GM18505 (cell line): ENCODE results near the gene CNTN4.

Source experiments
- ATAC-seq: cut with Tn5 transposase; IDR thresholded peaks from one replicate; pipeline ENCODE4 v1.9.1; 2021; ENCODE audit not compliant: unreplicated experiment
- POLR2A ChIP-seq: IDR thresholded peaks from 4 replicates; pipeline ENCODE4 v1.6.1; 2011; ENCODE audit warnings: borderline replicate concordance; ENCODE audit not compliant: insufficient read depth, insufficient read length; ENCODE audit errors: extremely low read depth

Gene CNTN4

DNA sequence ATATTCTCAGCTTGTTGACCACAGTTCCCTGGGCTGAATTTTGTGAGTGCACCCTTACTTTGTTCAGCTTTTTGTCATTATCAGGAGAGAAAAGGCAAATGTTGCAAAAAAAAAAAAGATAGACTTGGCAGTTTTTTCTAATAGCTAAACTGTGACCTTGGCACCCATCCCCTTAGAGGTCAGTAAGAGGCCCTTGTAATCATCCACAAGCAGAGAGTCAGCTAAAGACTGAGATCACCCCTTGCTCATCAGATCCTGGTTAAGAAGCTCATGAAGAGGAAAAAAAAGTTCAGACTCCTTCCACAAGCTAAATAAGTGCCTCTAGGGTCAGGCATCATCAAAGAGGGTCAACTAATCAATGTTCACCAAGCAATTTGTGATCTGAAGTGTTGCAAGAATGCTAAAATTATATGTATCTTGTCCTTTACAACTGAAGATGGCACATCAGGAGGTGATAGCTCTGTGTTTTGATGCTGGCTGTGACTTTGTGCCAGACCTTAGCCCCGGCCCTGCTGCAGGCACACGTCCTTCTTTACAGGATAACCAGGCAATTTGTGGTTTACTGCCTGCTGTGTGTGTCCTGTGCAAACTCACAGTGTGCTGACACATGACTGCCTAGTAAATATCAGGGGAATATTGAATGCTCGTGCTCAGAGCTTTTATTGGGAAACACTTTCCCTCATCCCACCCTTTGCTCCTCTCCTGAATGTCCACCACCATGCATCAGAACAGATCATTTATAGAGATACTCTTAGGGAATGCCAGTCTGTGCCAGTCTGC lies 748.6 kb downstream of the CNTN4 start:
- no peak for ATAC-seq
- TF ChIP-seq POLR2A, result no peak

DNA sequence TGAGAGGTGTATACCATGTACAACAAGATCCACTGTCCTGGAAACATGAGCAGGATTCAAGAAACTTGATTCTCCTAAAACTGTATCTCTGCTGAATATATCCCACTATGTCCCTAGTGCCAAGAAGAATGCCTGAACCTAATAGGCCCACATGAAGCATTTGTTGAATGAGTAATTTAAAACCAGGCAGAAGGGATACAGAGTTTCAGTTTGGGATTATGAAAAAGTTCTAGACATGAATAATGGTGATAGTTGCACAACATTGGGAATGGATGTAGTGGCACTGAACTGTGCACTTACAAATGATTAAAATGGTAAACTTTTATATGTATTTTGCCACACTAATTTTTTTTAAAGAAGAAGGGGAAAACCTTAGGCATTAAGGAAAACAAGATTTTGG lies 750.4 kb downstream of the CNTN4 start:
- ATAC-seq, result no peak
- no peak for TF ChIP-seq POLR2A

DNA sequence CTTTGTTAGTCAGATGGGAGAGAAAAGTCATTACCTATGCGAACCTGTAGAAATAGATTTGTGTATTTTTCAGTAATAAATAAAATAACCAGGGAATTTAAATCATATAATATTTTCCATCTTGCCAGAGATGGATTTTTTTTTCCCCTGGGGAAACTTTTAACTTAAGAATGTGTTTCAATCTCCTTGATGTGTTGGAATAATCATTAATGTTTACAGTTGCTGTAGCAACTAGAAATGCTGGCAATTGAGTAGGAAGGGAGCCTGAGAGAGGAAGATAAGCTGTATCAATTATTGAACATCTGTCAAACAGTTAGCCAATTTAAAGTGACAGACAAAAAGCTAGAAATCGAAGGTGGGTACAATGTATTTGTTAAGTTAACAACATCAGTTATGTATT lies 752.0 kb downstream of the CNTN4 start:
- ATAC-seq, result no peak

DNA sequence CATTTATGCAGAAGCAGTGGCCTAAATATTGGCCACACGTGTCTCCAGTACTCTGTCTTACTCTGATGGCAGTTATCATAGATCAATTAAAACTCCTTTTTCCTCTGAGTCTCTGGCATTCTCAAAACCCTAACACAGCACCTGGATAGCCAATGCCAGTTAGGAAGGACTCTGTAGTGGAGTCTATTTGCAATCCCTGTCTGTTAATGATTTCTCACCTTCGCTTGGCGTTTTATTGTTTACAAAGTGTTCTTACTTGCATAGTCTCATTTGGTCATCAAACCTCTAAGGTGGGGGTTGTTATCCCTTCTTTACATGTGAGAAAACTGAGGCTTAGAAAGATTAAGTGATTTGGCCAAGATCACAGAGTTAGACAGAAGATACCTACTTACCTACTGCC lies 752.7 kb downstream of the CNTN4 start:
- ATAC-seq, result no peak
- no peak for TF ChIP-seq POLR2A

More for the DNA sequence above, 752.0 kb downstream of the CNTN4 start:
- no peak for TF ChIP-seq POLR2A

DNA sequence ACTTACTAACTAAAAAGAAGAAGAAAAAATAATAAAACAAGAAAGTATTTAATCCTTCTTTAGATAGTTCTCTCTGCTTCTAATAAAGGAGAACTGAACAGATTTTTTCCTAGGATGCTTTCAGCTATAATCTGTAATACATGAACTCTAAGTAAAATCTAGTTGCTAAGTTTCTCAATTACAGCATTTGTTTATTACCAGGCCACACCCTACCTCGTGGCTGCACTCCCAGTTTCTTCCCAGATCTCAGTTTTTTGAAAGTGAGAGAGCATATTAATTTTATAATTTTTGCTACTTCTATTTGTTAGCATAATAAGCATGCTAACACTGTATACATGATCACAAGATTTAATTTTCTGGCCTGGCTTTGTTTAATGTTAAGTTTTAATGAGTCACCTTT lies 753.2 kb downstream of the CNTN4 start:
- TF ChIP-seq POLR2A, result no peak
- ATAC-seq, result no peak

DNA sequence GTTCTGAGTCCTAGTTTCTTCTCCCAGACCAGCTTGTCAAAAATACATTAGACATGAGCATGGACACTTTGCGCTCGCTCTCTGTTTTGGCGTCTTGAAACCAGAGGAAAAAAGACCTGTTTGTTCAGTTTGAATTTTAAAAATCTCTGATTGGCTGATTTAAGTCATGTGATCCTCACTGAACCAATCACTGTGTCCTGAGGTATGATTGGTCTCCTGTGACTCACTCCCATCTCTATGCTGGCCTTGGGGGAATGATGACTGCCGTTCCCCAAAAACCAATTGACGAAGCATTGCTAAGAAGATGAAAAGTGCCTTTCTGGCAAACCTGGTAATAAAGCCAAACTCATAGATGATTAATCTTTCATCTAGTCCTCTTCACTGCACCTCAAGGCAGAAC lies 755.0 kb downstream of the CNTN4 start:
- TF ChIP-seq POLR2A, result no peak
- no peak for ATAC-seq

DNA sequence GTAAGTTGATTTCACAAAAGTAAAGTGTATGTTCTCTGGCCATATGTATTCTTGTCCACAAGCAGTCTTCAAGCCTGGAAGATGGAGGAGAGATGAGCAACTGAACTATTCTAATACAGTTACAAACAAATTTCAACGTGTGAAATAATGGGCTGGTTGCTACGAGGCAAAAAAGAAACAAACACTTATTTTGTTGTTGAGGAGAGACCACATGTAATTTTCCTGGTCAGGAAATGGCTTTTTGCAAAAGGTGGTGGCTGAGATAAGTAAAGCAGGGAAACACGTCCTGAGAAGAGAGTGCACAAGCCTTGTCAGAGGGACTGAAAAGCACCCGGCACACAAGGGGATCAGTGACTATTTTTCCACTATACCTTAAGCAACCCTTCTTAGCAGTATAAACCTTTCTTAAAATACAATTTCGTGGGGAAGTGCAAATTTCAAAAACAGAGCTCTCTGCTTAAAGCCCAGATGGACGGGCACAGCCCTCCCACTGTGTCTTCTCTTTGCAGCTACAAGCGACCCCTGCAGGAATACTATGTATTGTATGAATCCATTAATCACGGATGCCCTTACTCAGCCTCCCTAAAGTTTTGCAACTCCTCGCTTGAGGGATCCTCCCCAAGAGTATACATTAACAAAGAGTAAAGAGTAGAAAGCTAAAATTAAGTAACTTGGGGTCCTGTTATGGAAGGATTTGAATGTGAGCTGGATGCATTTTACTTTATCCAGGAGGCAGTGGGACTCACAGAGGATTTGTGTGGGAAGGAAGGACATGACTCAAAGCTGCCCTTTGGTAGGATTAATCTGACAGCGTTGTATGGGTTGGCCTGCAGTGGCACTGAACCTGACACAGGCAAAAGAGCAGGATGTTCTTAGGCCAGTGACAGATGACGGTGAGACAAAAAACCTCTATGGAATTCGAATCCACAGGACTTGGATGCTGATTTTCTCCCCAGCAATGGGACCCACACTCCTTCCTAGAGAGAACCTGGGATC lies 757.8 kb downstream of the CNTN4 start:
- TF ChIP-seq POLR2A, result no peak
- no peak for ATAC-seq

DNA sequence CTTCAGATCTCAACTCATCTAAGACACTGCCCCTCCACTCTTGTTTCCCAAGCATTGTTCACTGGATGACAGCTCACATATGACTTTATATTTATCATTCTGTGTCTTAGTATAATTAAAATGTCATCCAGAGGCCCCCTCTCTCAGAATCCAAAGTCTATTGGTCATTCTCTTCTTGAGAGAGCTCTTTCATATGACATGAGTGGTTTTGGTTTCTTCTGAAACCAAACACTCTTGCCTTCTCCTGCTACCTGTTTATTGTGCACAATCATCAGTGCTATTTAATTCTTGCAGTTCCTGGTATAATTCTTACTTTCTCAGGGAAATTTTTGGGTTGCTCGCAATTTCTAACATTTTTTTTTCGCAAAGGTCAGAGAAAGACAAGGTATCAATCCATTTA lies 762.0 kb downstream of the CNTN4 start:
- TF ChIP-seq POLR2A, result no peak
- ATAC-seq, result no peak

DNA sequence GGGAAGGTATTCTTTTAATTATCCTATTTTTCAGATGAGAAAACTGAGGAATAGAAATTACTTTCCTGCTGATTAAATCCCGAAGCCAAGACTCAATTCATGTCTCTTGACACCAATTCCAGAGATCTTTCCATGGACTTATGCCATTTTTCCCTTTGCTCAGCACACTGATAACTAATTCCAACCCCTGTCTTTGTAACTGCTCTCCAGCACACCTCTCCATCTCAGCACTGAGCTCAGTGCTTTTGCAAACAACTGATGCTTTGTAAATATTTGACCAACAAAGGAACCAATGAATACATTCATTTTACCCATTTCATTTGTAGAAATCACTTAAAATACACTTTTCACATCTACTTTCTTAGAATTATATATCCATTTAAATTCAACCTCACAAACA lies 762.5 kb downstream of the CNTN4 start:
- TF ChIP-seq POLR2A, result no peak
- no peak for ATAC-seq

DNA sequence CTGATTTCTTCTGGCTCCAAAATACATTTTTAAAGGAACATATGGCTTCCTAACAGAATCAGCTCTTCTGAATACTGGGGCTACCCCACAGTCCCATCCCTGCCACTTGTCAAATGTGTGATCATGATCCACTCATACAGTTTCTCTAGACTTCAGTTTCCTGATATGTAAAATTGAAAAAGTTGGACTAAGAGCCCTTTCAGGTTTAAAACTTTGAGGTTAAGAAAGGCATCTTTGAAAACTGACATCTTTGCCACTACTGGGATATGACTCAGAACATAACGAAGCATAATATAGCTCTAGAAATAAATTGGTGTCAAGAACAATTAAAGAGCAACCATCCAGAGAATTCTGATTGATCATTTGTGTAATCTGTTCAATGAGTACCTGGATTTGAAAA lies 763.3 kb downstream of the CNTN4 start:
- TF ChIP-seq POLR2A, result no peak
- no peak for ATAC-seq

DNA sequence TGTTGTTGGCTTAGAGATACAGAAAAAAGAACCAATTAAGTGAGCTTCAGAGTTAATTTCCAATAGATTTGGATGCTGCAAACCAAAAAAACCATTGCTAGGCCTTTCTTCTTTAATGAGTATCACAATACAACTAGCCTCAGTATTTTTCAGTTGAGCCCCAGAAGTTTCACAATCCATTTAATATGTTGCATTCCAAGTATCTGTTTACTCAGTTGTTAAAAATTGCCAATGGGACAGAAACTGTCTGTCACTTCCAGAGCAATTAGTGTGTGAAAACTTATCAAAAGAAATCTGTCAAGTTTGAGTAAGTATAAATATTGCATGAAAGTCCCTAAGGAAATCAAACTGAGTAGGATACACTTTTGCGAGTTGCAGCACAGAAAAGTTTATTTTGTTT lies 763.7 kb downstream of the CNTN4 start:
- TF ChIP-seq POLR2A, result no peak
- ATAC-seq, result no peak

DNA sequence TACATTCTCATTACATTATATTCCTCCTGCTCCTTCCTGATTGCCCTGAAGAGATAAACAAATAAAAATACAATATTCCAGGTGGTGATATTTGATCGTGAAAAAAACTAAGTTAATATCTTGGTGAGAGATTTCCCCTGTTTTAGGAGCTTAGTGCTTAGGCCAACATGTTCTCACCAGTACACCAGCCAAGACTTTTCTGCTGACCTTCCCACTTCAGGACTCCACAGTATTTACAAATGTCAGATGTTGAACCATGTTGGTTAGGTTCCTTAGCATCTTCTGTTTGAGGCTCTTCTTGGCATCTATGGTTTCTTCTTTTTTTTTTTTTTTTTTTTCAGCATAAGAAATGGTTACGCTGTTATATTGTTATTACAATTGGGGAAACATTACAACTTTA lies 764.5 kb downstream of the CNTN4 start:
- no peak for ATAC-seq
- no peak for TF ChIP-seq POLR2A

DNA sequence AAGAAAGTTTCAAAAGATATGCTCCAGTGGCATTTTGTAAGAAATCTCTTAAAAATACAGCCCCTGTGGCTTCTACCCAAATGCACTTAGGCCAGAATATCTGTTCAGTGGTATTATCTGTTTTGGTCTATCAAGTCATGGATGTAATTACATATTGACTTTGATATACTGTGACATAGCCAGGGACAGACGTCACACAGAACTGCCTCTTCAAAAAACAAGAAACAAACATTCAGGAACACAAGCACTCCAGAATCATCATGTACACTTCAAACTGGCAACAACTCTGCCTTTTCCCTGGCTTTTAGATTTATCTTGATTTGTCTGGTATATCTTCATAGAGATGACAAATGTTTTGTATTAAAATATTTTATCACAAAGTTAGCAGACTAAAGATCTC lies 771.2 kb downstream of the CNTN4 start:
- no peak for TF ChIP-seq POLR2A
- ATAC-seq, result no peak
